ENCODE data around the gene IL32.

Gene IL32

DNA sequence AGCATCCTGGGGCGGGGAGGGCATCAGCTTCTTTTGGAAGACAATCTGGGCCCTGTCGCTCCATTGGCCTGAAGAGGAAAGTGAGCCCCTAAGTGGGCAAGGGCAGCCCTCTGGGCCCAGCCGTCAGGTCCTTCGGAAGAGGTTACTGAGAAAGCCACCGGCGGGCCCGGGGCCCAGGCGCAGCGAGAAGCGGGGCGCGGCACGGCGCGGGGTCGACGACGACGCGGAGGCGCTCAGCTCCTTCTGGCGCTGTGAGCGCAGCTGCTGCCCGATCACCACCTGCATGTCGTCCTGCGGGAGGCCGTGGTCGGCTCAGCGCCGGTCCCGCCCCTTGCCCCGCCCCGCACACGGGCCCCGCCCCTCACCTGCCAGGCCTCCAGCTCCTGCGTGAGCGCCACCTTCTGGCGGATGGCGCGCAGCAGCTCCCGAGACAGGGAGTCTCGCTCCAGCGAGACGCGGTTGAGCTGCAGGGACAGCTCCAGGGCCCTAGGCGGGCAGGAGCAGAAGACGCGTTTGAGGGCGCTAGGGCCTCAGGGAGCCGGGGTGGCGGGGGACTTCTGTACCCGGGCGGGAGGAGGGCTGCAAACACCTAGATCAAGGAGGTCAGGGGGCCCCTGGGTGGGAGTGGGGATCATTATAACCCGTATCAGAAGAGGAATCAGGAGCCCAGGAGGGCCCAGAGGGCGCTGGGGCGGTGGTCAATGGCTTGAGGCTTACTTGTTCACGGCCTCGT is 37.3 kb upstream of the IL32 start (continued):
- TF ChIP-seq, protein P1, sequence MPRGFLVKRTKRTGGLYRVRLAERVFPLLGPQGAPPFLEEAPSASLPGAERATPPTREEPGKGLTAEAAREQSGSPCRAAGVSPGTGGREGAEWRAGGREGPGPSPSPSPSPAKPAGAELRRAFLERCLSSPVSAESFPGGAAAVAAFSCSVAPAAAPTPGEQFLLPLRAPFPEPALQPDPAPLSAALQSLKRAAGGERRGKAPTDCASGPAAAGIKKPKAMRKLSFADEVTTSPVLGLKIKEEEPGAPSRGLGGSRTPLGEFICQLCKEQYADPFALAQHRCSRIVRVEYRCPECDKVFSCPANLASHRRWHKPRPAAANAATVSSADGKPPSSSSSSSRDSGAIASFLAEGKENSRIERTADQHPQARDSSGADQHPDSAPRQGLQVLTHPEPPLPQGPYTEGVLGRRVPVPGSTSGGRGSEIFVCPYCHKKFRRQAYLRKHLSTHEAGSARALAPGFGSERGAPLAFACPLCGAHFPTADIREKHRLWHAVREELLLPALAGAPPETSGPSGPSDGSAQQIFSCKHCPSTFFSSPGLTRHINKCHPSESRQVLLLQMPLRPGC (tag by site-specific recombination; IDR thresholded peaks at IDR 0.05) = no peak
- TF ChIP-seq, protein P2, sequence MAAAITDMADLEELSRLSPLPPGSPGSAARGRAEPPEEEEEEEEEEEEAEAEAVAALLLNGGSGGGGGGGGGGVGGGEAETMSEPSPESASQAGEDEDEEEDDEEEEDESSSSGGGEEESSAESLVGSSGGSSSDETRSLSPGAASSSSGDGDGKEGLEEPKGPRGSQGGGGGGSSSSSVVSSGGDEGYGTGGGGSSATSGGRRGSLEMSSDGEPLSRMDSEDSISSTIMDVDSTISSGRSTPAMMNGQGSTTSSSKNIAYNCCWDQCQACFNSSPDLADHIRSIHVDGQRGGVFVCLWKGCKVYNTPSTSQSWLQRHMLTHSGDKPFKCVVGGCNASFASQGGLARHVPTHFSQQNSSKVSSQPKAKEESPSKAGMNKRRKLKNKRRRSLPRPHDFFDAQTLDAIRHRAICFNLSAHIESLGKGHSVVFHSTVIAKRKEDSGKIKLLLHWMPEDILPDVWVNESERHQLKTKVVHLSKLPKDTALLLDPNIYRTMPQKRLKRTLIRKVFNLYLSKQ (tag by site-specific recombination; IDR thresholded peaks at IDR 0.05; ENCODE audit: borderline replicate concordance) = no peak
- TF ChIP-seq ZNF175 (tag by site-specific recombination; IDR thresholded peaks at IDR 0.05) = no peak
- no peak for TF ChIP-seq REPIN1 (tag by site-specific recombination; IDR thresholded peaks at IDR 0.05; ENCODE audit: low read depth)

DNA sequence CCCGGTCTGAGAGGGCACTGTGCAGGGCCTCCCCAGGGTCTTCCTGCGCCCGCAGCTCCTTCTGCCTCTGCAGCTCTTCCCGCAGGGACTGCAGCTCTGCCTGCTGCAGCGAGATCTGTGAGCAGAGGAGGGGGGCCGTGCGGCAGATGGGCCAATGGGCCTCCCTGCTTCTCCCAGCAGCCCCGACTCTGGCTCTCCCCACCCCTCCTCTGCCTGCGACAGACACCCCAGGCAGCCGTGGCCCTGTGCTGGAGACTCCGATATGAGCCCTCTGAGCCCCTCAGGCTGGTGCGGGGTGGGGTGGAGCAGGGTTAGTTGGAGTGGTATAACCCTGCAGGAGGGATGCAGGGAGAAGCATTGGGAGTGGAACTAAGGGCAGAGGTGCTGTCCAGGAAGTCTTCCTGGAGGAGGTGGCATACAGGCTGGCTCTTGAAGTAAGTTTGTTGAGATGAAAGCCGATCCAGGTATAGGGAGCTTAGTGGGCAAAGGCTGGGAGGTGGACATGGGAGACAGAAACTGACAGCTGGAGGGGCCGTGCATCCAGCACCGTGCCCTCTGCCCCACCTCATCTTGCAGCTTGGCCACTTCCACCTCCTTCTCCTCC is 36.6 kb upstream of the IL32 start:
- Histone ChIP-seq H3K4me1 (ENCODE audit: control insufficient read depth, insufficient read depth, low read length) (peaks cover 5% of the 10 kb centered on the region), H3K36me3 (ENCODE audit: control insufficient read depth in 2 of 2, insufficient read depth in 1 of 2, low read length in 2 of 2) (peaks cover 0 to 22% of the 10 kb centered on the region in 2 experiments; a peak in 1 of 3 replicates), H3K27ac (ENCODE audit: extremely low read depth, low read depth, low read length) (no peak overlapping the region), H3K4me3 (ENCODE audit: low read depth, low read length) (no peak overlapping the region), H3K9me3 (ENCODE audit: control insufficient read depth, insufficient read depth, low read depth, low read length) (no peaks in the 10 kb centered on the region)
- POLR2A ChIA-PET = interaction anchor here (0.6 to 11.9 kb wide), 16 partner anchors 9 to 182 kb away, joined by 3 to 247 read pairs (median 7); partner anchors contain the start of genes KREMEN2, MMP25, PAQR4 and TNFRSF12A
- CTCF ChIA-PET = interaction anchor here (0.6 to 9.2 kb wide), 16 partner anchors 10 to 379 kb away, joined by 3 to 149 read pairs (median 6); partner anchors contain the start of genes BICDL2, MMP25 and TNFRSF12A
- no peak for TF ChIP-seq ZNF510 (tag by site-specific recombination; IDR thresholded peaks at IDR 0.05; ENCODE audit: insufficient replicate concordance)
- TF ChIP-seq SP7 (tag by site-specific recombination; IDR thresholded peaks at IDR 0.05) = no peak
- TF ChIP-seq, protein P3, sequence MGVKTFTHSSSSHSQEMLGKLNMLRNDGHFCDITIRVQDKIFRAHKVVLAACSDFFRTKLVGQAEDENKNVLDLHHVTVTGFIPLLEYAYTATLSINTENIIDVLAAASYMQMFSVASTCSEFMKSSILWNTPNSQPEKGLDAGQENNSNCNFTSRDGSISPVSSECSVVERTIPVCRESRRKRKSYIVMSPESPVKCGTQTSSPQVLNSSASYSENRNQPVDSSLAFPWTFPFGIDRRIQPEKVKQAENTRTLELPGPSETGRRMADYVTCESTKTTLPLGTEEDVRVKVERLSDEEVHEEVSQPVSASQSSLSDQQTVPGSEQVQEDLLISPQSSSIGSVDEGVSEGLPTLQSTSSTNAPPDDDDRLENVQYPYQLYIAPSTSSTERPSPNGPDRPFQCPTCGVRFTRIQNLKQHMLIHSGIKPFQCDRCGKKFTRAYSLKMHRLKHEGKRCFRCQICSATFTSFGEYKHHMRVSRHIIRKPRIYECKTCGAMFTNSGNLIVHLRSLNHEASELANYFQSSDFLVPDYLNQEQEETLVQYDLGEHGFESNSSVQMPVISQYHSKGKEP (tag by site-specific recombination; IDR thresholded peaks at IDR 0.05) = peak; percentile 66

DNA sequence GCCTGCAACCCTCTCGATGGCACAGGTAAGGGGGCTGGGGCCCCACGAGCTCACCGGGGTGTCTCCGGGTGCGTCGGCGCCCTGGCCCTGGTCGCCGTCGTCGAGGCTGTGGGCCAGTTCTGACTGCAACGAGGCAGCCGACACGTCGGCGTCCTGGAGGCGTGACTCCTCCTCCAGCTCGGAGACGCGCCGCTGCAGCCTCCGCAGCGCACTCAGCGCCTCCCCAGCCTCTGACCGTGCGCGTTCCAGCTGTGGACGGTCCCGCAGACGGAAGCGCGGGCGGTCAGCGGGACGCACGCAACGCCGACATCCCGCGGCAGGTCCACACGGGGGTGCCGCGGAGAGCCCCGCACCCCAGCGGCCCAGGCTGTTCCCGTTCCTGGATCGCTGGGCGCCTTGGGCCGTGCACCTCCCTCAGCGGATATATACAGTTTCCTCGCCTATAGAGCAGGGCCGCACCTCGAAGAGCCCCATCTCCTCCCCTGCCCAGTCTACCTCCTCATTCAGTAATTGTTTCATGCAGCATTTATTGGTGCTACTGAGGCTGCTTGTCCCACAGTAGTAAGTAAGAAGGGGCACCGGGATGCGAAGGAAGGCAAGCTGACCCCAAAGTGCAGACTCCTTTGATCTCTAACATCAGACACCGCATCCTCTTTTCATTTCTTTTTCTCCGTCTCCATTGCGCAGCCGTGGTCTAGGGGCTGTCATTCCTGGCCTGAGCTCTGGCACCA is 35.8 kb upstream of the IL32 start:
- ChIA-PET CTCF (interaction anchor here (1.0 to 9.2 kb wide), 9 partner anchors 8 to 121 kb away, joined by 3 to 149 read pairs (median 22); partner anchors contain the start of genes BICDL2, HCFC1R1, THOC6 and TNFRSF12A), POLR2A (interaction anchor here (0.9 to 11.9 kb wide), 5 partner anchors 10 to 100 kb away, joined by 3 to 247 read pairs (median 4); no protein-coding TSS in a partner anchor)
- H3K27ac ChIP-seq (ENCODE audit: extremely low read depth, low read depth, low read length) = no peak overlapping the region
- no peak overlapping the region for H3K4me3 ChIP-seq (ENCODE audit: low read depth, low read length)
- peaks cover 5% of the 10 kb centered on the region for H3K4me1 ChIP-seq (ENCODE audit: control insufficient read depth, insufficient read depth, low read length)
- TF ChIP-seq TCF7L2 (IDR thresholded peaks at IDR 0.05; ENCODE audit: borderline replicate concordance, low read depth, low read length) (no peak), SCRT1 (tag by site-specific recombination; IDR thresholded peaks at IDR 0.05; ENCODE audit: borderline replicate concordance) (no peak), ZNF596 (tag by site-specific recombination; IDR thresholded peaks at IDR 0.05) (no peak), ZXDB (tag by site-specific recombination; IDR thresholded peaks at IDR 0.05) (no peak), ZNF184 (tag by site-specific recombination; IDR thresholded peaks at IDR 0.05) (no peak), ZNF510 (tag by site-specific recombination; IDR thresholded peaks at IDR 0.05; ENCODE audit: insufficient replicate concordance) (no peak), ZNF211 (tag by site-specific recombination; IDR thresholded peaks at IDR 0.05; ENCODE audit: low read depth) (no peak), ZNF76 (tag by site-specific recombination; IDR thresholded peaks at IDR 0.05; ENCODE audit: borderline replicate concordance, low read depth) (no peak), ZNF391 (tag by site-specific recombination; IDR thresholded peaks at IDR 0.05; ENCODE audit: borderline replicate concordance, low read depth) (no peak)
- TF ChIP-seq, protein P4, sequence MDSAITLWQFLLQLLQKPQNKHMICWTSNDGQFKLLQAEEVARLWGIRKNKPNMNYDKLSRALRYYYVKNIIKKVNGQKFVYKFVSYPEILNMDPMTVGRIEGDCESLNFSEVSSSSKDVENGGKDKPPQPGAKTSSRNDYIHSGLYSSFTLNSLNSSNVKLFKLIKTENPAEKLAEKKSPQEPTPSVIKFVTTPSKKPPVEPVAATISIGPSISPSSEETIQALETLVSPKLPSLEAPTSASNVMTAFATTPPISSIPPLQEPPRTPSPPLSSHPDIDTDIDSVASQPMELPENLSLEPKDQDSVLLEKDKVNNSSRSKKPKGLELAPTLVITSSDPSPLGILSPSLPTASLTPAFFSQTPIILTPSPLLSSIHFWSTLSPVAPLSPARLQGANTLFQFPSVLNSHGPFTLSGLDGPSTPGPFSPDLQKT (IDR thresholded peaks at IDR 0.05; ENCODE audit: borderline replicate concordance, low read depth, low read length) = no peak
- TF ChIP-seq, protein P5, sequence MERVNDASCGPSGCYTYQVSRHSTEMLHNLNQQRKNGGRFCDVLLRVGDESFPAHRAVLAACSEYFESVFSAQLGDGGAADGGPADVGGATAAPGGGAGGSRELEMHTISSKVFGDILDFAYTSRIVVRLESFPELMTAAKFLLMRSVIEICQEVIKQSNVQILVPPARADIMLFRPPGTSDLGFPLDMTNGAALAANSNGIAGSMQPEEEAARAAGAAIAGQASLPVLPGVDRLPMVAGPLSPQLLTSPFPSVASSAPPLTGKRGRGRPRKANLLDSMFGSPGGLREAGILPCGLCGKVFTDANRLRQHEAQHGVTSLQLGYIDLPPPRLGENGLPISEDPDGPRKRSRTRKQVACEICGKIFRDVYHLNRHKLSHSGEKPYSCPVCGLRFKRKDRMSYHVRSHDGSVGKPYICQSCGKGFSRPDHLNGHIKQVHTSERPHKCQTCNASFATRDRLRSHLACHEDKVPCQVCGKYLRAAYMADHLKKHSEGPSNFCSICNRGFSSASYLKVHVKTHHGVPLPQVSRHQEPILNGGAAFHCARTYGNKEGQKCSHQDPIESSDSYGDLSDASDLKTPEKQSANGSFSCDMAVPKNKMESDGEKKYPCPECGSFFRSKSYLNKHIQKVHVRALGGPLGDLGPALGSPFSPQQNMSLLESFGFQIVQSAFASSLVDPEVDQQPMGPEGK (tag by site-specific recombination; IDR thresholded peaks at IDR 0.05) = no peak
- TF ChIP-seq, protein P6, sequence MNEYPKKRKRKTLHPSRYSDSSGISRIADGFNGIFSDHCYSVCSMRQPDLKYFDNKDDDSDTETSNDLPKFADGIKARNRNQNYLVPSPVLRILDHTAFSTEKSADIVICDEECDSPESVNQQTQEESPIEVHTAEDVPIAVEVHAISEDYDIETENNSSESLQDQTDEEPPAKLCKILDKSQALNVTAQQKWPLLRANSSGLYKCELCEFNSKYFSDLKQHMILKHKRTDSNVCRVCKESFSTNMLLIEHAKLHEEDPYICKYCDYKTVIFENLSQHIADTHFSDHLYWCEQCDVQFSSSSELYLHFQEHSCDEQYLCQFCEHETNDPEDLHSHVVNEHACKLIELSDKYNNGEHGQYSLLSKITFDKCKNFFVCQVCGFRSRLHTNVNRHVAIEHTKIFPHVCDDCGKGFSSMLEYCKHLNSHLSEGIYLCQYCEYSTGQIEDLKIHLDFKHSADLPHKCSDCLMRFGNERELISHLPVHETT (tag by site-specific recombination; IDR thresholded peaks at IDR 0.05) = no peak
- no peaks in the 10 kb centered on the region for H3K9me3 ChIP-seq (ENCODE audit: control insufficient read depth, insufficient read depth, low read depth, low read length)
- peaks cover 0 to 22% of the 10 kb centered on the region in 2 experiments; a peak in 1 of 3 replicates for H3K36me3 ChIP-seq (ENCODE audit: control insufficient read depth in 2 of 2, insufficient read depth in 1 of 2, low read length in 2 of 2)

Measured in HEK293 (cell line).